Measurements from ENCODE around the gene PRKD1.
A peak's percentile ranks its signal among the peaks of the same experiment; 100 is the strongest.

PRKD1 gene

DNA sequence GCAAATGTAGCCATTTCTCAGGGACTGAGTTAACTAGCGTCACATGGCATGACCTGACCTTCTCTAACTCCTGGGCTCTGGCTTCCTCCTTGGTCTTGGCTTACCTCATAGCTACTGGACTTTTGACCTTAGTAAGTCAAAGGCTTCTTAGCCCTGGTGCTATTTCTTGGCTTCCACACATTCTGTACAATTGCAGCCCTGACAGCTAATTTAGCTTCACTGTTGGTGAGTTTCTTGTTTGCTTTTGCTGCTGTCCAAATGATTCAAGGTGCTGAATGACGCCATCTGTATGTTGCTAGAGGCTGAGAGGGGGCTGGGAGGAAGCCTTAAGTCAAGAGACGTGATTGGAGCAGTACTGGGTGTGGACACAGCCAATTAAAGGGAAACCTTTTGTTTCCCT, 202.7 kb downstream of the PRKD1 start:
- TF ChIP-seq, protein P1, sequence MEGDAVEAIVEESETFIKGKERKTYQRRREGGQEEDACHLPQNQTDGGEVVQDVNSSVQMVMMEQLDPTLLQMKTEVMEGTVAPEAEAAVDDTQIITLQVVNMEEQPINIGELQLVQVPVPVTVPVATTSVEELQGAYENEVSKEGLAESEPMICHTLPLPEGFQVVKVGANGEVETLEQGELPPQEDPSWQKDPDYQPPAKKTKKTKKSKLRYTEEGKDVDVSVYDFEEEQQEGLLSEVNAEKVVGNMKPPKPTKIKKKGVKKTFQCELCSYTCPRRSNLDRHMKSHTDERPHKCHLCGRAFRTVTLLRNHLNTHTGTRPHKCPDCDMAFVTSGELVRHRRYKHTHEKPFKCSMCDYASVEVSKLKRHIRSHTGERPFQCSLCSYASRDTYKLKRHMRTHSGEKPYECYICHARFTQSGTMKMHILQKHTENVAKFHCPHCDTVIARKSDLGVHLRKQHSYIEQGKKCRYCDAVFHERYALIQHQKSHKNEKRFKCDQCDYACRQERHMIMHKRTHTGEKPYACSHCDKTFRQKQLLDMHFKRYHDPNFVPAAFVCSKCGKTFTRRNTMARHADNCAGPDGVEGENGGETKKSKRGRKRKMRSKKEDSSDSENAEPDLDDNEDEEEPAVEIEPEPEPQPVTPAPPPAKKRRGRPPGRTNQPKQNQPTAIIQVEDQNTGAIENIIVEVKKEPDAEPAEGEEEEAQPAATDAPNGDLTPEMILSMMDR (conservative IDR thresholded peaks at IDR 0.05; ENCODE audit: control insufficient read depth, insufficient read depth, low read depth, low read length) = no peak
- H3K4me3 ChIP-seq (ENCODE audit: control insufficient read depth, low read depth, low read length) = no peak overlapping the region
- peak; percentile 60 for DNase-seq (ENCODE audit: low read depth)

DNA sequence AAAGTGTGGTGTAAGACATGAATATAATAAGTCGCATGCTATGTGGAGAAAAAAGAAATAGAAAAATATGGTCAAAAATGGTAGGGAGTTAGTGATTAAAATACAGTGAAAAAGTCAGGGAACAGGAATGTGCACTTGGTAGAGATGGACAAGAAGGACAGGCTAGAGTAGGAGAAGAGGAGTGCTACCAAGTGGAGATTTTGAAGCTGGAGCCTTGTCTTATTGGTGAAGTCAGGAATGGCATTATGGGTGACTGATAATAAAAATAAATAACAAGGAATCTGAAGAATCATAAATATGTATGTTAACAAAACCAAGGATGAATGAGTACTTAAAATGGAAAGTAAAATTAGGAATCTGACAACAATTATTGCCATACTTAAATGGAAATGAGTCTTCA, 204.8 kb downstream of the PRKD1 start:
- TF ChIP-seq, protein P1 (conservative IDR thresholded peaks at IDR 0.05; ENCODE audit: control insufficient read depth, insufficient read depth, low read depth, low read length) = no peak
- no peak for DNase-seq (ENCODE audit: low read depth)
- no peak overlapping the region for H3K4me3 ChIP-seq (ENCODE audit: control insufficient read depth, low read depth, low read length)

DNA sequence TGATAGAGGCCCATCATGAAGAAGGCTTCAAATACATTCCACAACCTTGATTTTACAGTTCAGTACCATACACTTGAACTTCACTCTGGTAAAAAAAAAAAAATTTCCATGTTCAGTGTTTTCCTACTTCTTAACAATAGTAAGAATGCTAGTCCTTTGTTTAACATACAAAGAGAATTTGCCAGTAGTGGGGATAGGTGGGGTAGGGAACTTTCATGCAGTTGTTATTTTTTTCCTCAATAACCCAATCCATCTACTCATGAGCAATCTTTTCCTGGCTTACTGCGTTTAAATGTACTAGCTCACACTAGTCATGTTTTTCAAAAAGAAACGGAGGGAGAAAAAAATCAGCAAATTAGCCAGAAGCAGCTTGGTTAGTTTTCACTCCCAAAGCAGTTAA, 206.1 kb downstream of the PRKD1 start:
- TF ChIP-seq, protein P1 (conservative IDR thresholded peaks at IDR 0.05; ENCODE audit: control insufficient read depth, insufficient read depth, low read depth, low read length) = no peak
- no peak overlapping the region for H3K4me3 ChIP-seq (ENCODE audit: control insufficient read depth, low read depth, low read length)
- no peak for DNase-seq (ENCODE audit: low read depth)

DNA sequence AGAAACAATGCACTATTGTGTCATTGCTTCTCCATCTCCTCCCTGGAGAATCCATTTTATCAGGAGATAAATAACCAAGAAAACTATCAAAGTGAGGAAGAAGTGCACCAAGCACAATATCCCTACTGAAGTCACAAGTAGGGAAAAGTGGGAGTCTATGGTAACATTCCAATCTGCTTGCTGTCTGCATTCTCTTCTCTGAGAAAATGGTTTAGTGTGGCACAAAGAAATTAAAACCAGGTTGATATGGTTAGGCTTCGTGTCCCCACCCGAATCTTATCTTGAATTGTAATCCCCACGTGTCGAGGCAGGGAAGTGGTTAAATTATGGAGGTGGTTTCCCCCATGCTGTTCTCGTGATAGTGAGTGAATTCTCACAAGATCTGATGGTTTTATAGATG, 209.7 kb downstream of the PRKD1 start:
- DNase-seq (ENCODE audit: low read depth) = peak; percentile 32
- TF ChIP-seq, protein P1 (conservative IDR thresholded peaks at IDR 0.05; ENCODE audit: control insufficient read depth, insufficient read depth, low read depth, low read length) = no peak
- no peak overlapping the region for H3K4me3 ChIP-seq (ENCODE audit: control insufficient read depth, low read depth, low read length)

DNA sequence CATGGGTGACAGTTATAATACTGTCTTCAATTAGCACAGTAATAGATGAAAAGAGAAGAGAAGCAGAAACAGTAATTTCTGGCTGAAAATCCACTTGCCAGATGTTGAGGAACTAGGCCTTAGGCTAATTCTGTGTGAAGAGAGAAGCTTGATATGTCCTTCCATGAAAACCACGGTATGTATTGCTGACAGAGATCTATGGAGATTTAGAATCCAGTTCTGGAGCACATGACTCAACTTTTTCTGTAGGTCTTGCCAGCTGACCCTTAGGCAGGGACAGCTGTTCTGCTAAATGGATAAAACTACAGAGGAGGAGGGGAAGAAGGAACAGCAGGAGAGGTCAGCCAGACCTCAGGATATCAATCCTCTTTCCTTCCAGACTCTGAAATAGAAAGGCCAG, 211.5 kb downstream of the PRKD1 start:
- H3K4me3 ChIP-seq (ENCODE audit: control insufficient read depth, low read depth, low read length) = no peak overlapping the region
- peak; percentile 84 for DNase-seq (ENCODE audit: low read depth)
- TF ChIP-seq, protein P1 (conservative IDR thresholded peaks at IDR 0.05; ENCODE audit: control insufficient read depth, insufficient read depth, low read depth, low read length) = no peak

DNA sequence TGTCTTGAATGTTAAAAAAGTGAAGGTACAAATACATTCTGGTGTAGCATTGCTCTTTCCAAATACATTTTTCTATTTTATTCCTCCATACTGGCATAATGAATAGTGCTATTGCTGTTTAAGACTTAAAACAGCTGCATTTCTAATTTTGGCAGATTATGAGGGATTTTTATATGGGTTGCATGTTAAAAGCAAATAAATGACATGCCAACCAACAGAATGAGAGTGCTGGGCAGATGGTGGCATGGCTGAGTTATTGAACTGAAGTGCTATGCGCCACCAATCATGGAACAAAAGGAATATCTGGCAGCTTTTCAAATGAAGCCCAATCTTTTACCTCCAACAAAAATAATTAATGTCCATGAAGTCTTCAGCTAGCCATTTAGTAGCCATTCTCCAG, 215.0 kb downstream of the PRKD1 start:
- TF ChIP-seq, protein P1 (conservative IDR thresholded peaks at IDR 0.05; ENCODE audit: control insufficient read depth, insufficient read depth, low read depth, low read length) = no peak
- DNase-seq (ENCODE audit: low read depth) = no peak

DNA sequence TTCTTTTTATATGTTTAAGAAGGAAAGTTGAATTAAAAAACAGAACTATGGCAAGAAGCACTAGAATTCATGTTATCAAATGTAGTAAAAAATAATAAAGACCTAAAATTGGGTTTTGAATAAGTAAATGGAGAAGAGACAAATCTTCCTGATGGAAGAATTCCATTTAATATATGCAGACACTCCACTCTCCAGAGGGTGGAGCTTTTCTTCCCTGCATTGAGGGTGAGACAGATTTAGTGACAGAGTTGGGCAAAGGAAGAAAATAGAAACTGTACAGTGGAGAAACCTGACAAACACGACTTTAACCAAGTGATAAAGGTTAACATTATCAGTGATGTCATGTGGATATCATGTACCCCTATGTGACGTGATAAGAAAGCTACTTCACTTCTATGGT, 217.6 kb downstream of the PRKD1 start:
- DNase-seq (ENCODE audit: low read depth) = peak; percentile 29
- TF ChIP-seq, protein P1 (conservative IDR thresholded peaks at IDR 0.05; ENCODE audit: control insufficient read depth, insufficient read depth, low read depth, low read length) = peak; percentile 42
- H3K4me3 ChIP-seq (ENCODE audit: control insufficient read depth, low read depth, low read length) = no peak overlapping the region

More for the DNA sequence above, 215.0 kb downstream of the PRKD1 start:
- no peak overlapping the region for H3K4me3 ChIP-seq (ENCODE audit: control insufficient read depth, low read depth, low read length)

Measured in fibroblast of mammary gland (primary cell).